HG02973 (cell line): ENCODE results near the gene TTC23L.

ENCODE experiments used
- ATAC-seq: cut with Tn5 transposase; IDR thresholded peaks from one replicate; pipeline ENCODE4 v1.9.1; 2021; ENCODE audit warnings: moderate library complexity; ENCODE audit not compliant: unreplicated experiment

The TTC23L gene

DNA sequence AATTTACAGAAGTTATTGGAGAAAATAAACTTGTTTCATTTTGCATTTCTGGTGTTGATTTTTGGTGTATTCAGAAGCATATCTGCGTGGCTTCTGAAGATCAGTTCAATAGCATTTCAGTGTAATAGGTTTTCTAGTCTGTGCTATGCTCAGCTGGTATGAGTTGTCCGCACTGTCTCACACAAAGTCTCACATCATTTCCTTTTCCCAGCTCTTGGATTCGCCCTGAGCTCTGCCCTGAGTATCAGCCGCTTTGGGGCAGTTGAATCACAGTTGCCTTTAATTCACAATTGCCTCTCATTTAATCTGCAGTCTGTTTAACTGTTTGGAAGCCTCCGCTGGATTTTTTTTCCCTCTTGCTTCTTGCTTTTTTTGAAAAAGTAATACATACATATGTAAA is 6.4 kb upstream of the TTC23L start:
- ATAC-seq: no peak

DNA sequence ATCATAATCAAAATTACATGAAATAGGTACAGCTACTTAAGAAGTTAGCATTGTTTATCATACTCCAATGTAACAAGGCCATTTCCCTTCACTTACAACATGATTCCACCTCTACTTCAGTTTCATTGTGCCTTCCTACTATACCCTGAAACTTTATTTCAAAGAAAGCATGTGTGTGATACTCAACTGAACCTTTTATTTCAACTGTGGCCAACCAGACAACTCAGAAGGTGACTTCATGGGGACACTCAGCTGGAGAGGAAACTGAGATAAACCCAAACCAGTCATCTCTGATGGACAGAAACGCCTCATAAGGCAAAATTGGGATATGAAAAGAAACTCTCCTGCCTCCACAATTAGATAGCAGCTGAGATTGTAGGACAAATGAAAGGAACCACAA is 5.9 kb upstream of the TTC23L start:
- no peak for ATAC-seq

DNA sequence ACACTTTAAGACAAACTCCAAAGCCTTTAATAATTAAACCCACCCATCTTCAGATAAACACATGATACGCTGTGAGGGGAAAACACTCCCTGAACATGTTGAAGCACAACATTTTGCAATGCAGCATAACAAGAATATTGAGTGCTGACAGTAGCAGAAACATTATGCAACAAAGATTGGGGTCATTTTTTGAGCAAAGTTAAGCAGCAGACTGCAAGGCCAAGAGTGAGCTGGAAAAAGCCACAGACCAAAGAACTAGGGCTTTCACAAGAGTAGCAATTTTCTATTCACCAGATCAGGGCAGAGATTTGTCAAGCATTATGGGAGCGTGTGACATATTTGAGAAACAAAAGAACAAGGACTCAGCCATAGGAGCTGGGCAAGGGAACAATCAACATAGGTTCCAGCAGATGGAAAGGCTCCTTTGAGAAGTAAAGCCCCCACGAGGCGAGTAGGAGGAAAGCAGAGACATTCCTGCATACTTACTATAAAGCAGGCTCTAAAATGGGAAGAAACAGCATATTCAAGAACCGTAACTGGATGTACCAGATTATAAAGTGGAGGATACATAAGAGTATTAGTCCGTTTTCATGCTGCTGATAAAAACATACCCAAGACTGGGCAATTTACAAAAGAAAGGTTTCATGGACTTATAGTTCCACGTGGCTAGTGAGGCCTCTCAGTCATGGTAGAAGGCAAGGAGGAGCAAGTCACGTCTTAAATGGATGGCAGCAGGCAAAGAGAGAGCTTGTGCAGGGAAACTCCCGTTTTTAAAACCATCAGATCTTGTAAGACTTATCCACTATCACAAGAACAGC is 4.8 kb upstream of the TTC23L start:
- ATAC-seq: no peak

DNA sequence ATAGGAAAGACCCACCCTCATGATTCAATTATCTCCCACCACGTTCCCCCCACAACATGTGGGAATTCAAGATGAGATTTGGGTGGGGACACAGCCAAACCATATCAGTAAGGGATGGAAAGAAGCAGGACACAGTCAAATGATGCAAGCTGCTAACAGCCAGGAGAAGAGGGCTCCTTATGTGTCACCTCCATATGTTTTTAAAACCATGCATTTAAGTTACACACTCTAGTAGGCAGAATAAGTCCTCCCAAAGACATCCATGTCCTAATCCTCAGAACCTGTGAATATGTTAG is 4.2 kb upstream of the TTC23L start:
- ATAC-seq: no peak

DNA sequence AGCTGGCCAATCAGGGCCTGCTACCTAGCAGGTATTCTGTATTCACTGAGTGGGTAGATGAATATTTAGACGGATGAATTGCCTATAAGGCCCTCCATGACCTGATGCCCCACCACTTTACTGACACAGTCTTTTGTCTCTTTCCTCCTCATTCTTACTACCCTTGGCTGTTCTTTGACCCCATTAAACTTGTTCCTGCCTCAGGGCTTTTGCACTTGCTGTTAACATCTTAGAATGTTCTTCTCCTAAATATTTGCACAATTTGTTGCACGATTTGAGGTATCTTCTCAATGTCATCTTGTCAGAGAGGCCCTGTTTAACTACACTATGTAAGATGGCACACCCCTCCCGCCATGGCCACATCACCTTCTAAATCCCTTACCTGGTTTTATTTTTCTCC is 3.3 kb upstream of the TTC23L start:
- no peak for ATAC-seq

DNA sequence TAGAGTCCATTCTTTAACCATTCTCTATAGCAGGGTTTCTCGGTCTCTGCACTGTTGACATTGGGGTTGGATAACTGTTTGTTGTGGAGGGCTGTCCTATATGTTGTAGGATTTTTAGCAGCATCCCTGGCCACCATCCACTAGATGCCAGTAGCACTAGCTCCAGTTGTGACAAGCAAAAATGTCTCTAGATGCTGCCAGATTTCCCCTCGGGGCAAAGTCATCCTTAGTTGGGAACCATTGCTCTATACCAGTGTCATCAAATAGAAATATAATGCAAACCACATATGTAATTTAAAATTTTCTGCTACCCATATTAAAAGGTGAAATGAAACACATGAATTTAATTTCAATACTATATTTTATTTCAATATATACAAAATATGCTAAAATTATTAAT is 2.9 kb downstream of the TTC23L start:
- ATAC-seq: no peak

DNA sequence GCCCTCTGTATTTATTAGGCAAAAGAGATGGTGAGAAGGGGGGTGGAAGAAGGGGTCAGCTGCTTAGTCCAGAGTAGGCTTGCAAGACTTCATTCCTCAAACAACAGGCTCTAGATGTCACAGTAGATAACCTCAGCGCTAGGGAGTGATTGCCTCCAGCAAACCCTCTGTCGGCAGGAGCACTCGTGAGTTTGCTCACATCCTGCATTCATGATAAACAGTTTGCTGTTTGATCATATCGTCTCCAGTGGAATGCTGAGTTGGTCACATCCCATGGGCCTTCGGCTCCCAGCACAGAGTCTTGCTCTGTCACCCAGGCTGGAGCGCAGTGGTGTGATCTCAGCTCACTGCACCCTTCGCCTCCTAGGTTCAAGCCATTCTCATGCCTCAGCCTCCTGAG is 3.6 kb downstream of the TTC23L start:
- ATAC-seq: no peak

DNA sequence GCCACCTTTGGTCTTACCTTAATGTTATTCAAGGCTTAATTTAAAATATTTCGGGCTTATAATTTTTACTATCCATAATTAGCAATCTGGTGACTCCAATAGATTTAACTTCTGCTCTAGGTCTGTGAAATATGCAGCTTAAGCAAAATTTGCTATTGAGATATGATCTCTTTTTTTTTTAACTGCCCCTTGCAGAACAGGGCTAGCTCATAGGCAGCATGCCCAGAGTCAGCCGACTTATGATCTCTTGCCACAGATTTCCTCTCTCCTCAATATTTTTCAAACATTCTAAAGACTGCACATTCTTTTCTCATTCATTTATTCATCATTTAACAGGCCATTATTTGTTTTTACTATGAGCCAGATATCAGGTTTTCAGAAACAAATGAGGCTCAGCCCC is 4.5 kb downstream of the TTC23L start:
- ATAC-seq: no peak

DNA sequence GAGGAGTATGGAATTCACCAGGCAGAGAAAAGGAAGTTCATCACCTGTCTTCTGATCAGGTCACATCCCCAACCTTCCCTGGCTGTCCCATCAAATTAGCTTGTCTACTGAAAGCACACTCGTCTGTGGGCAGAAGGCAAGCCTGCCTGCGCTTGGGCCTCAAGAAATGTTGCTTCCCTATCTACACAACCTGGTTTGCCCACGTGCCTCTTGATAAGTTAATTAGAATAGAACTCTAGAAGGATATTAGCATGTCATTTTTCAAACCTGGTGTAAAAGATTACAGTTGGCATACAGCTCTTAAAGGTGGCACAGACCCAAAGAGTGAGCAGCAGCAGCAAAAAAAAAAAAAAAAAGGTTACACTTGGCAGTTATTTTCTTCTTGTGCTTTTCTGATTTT is 5.1 kb downstream of the TTC23L start:
- no peak for ATAC-seq

DNA sequence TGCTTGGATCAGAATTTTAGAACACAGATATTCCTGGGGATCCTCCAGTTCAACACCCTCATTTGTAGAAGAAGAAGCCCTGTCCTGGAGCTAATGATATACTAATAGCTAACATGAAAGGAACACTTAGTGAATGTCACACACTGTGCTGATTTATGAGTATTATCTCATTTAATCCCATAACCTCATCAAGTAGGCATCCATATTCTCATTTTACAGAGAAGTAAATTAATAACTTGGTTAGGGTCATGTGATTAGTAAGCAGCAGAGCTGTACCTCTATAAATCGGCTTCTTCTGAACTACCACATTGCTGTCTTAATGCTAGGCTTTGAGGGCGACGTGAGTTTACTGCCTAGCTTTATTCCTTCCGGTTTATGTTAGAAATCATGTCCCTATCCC is 6.0 kb downstream of the TTC23L start:
- ATAC-seq: no peak

DNA sequence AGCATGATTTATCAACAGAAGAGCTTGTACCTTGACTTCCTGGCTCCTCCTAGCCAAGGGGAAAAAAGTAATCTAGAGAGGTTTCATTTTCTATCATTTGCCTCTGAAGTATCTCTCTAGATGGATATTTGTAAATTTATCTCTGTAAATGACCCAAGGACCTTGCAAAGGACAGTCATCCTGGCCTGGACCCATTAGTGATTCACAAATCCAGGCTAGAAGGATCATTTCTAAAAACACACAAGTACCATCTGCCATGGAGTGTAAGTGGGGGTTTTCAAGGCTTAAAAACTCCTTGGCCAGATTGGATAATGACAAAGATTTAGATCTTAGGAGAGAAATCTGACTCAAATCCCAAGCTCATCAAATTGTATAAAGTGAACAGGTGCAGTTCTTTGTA is 8.1 kb downstream of the TTC23L start:
- ATAC-seq: no peak

DNA sequence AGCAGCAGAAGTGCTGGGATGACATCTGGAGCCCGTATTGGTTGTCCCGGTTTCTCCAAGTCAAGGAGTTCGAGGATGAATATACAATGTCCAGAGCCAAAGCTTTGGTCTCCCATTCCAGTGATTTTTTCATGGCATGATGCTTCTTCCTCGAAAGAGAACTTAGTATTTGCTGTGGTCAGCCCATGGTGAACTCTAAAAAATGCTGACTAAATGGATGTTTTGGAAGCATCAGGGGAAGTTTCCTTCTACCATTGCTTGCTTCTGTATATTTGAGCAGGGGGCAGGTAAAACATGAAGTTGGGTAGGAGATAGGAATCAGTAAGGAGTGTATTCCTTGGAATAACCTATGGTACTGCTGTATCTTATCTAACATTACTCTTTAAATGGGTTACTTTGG is 8.6 kb downstream of the TTC23L start:
- ATAC-seq: no peak

DNA sequence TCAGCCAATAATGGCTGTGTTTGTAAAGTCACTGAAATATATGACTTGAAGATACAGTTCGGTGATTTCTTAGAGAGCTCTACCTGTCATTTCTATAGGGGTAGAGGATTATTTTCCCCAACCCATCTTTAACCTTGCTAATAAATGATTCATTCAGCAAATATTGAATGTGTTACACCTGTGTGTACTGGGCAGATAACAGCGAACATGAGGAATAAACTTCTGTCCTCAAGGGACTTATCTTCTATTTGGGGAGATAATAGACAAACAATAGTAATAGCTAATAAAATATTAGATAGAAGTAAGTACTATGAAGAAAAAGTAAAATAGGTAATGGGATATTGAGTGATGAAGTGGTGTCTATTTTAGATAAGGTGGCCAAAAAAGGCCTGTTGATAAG is 9.3 kb downstream of the TTC23L start:
- no peak for ATAC-seq

DNA sequence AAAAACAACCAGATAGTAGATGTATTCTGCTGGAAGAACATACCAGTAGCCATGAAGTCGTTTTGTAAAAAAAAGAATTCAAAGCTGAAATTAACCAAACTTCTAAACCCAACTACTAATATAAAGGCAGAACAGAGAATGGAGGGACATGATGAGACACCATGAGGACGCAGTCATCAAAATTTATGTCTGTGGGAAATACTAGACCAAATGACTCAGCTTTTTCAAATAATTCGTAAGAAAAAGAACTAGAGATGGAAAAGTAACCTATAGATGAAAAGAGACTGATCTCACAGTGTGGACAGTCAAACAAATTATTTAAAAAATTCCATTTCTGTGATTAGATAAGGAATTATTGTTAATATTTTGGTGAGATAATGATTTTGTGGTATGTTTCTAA is 10.3 kb downstream of the TTC23L start:
- ATAC-seq: no peak

DNA sequence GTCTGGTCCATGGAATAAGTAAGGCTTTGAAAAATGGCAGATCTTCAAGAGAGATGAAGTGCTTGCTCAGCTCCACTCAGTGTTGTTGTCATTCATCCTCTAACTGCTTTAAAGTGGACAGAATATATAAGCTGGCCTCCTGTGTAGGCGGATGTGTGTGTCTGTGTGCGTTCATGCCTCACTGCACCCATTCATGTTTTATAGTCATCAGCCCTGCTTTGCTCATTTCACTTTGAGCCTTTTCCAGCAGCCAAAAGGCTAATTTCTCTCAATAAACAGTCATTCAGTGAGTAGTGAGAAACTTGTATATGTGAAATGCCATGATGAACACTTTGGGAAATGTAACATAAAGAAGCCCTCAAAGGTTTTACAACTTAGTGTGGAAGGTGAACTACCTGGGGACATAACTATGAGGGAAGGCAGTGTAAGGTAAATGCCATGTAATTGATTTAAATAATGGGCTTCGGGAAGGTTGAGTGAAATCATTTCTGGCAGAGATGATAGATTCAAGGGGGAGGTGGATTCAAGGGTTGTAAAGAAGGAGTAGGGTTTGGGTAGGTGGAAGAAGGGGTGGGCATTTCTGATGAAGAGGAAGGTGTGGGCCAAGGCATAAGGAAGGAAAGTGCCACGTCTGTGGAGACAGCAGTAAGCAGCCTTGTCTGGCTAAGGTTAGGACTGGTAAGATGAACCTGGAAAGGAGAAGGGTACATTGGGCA is 15.7 kb downstream of the TTC23L start:
- peak; percentile 98 for ATAC-seq

DNA sequence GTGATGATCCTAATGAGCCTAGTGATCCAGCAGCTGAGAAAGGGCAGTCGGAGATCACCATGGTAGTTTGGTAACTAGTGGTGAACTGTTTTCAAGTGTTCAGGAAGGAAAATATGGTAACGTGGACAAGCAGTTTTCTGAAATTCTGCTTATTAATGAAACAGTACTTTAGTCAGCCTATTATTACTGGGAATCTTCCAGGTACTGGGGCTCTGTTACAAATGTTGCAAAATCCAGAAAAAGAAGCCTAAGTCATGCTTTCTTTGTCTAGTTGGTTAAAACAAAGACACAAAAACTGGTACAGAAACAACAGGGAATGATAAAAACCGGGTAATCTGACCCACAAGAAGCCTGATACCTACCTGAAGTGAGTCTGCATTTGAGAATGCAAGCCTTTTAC is 18.2 kb downstream of the TTC23L start:
- no peak for ATAC-seq

DNA sequence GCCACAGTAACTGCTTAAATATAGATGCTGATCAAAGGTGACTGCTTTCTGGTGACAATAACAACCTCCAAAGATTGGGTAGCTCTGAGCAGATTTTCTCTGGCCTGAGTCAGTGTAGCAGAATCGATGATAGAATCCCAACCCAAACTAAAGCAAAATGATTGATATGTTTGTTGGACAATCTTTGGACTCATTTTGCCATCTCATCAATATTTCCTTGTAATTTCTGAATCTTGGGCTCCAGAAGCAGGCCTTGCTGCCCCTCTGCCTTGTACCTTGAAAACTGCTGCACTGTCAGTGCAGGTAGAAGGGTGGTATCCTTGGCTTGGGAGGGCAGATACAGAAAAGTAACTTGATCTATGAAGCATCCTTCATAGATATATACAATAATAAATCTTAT is 18.9 kb downstream of the TTC23L start:
- no peak for ATAC-seq

DNA sequence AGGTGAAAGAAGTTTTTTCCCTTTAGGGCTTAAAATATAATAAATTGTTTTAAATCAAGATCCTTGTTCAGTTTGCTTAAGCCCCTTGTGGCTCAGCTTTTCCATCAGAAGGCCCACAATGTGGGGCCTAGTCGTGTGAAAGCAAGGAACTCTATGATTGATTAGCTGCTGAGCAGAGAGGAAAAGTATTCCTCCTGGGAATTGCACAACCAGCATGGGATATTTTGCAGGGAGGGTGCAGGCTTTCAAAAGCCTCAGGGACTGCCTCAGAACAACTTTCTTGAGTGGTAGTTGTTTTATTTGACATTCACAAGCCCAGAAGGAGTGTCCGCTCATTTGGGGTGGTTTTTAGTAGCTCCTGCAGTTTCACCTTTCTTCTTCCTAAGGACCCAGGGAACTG is 19.8 kb downstream of the TTC23L start:
- ATAC-seq: no peak

DNA sequence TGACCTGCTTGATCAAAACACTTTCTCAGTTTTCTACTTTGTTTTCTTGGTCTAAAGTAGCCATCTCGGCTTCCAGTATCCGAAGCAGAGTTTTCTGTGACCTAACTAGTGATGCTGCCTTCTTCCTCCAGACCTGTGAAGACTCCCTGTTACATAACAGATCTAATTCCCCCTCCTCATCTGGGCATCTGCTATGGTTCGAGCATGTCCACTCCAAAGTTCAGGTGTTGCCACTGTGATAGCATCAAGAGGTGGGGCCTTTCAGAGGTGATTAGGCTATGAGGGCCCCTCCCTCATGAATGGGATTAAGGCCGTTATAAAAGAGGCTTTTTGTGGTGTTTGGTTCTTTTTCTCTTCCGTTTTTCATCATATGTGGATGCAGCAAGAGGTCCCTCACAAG is 20.3 kb downstream of the TTC23L start:
- ATAC-seq: no peak

DNA sequence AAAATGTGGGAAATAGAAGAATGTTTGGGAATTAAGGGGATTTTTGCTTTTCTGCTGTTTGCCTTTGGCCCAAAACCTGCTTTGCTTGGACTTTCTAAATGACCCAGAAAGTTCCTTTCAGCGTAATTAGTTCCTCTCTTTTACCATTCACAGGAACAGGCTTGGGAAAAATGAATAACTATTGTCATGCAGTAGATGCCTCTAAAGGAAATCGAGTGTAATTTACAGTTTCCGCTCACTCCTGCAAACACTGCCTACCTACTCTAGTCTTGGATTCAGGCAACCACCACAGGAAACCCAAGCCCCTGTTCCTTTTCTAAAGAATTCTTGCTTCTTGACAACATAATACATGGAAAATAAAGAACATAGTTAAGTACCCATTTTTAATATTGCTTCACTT is 25.0 kb downstream of the TTC23L start:
- no peak for ATAC-seq

DNA sequence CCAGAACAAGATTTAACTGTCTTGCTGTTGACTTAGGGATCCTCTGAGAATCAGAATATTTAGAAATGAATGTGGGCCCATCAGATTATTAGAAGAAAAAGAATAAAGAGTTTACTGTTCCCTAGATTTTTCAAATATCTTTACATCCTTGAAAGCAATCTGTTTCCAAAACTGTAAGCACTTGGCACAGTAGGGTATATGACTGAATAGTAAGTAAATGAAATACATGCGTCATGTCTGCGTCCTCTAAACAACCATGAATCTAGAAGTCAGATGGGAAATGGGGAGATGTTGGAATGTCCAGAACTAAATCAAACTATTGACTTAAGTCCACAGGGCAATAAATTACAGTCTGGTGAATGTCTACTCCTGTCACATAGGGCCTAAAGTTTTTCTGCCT is 26.1 kb downstream of the TTC23L start:
- ATAC-seq: no peak

DNA sequence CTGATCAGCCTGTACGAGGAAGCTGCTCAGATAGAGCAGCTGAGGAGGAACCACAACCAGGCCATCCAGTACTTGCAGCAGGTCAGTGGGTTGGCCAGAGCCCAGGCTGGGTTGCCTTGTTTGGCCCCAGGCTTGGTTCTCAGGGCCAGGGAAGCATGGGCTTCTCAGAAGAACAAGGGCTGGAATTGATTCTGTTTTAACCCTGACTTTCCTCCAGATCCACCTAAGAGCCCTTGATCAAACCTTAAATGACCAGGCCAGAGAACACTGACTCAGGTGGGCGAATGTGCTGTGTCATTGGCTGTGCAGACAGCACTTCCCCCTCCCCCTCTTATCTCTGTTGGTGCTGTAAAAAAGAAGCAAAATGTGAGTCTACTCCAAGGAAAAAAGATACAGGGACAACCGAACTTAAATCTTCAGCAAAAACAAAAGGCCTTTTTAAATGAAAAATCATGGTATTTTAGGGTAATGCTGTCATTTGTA is 28.1 kb downstream of the TTC23L start:
- no peak for ATAC-seq

DNA sequence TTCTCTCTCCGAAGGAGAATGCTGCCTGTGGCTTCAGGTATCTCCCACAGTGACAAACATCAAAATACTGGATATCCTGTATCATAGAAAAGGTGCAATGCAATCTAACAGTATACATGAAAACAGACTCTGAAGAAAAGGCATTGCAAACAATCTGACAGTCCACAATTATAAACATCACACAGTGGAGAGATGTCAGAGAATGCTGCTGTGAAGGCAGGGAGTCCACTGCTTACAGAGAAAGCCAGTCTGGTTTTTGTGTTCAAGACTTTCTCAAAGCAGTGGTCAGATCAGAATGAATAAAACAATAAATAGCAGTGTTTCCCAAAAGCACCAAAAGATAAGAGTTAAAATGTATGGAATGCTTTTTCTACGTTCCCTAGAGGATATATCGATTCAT is 28.7 kb downstream of the TTC23L start:
- ATAC-seq: no peak
